HepG2 (cell line): ENCODE measurements around the gene GLCE. TPM values are rescaled to one million over a fixed set of nuclear protein-coding genes. Genes with fewer than 3 reads are reported as not detected.

Source experiments
- AFF4 ChIP-seq: sonication (generic); formaldehyde crosslinking; IDR thresholded peaks from 2 replicates; pipeline ENCODE4 v1.4.0; 2020; ENCODE audit warnings: missing genetic modification reagents
- HNF1A ChIP-seq, 2 experiments: sonication (generic) in 1 of 2; formaldehyde crosslinking in 1 of 2; IDR thresholded peaks; 2 replicates each; pipeline versions ENCODE4 v1.4.0 to v1.6.1; 2016 to 2020; ENCODE audit warnings: borderline replicate concordance in 1 of 2, low read depth in 1 of 2, mild to moderate bottlenecking in 1 of 2, missing genetic modification reagents in 1 of 2
- HOXA7 ChIP-seq: sonication (generic); formaldehyde crosslinking; IDR thresholded peaks from 2 replicates; pipeline ENCODE4 v1.8.1; 2022; ENCODE audit warnings: mild to moderate bottlenecking, missing genetic modification reagents, moderate library complexity
- PATZ1 ChIP-seq: sonication (generic); formaldehyde crosslinking; IDR thresholded peaks from 2 replicates; pipeline ENCODE4 v1.4.0; 2020; ENCODE audit warnings: missing genetic modification reagents
- RFXANK ChIP-seq: IDR thresholded peaks from 2 replicates; pipeline ENCODE4 v1.6.1; 2016
- ZNF136 ChIP-seq: sonication (generic); formaldehyde crosslinking; IDR thresholded peaks from 2 replicates; pipeline ENCODE4 v1.8.1; 2022; ENCODE audit warnings: low read depth, mild to moderate bottlenecking, moderate library complexity, missing genetic modification reagents
- ZNF331 ChIP-seq: sonication (generic); formaldehyde crosslinking; IDR thresholded peaks from 2 replicates; pipeline ENCODE4 v1.4.0; 2020; ENCODE audit warnings: missing genetic modification reagents
- ZNF367 ChIP-seq: sonication (generic); formaldehyde crosslinking; IDR thresholded peaks from 2 replicates; pipeline ENCODE4 v1.4.0; 2020; ENCODE audit warnings: missing genetic modification reagents, borderline replicate concordance
- ZNF550 ChIP-seq: sonication (generic); formaldehyde crosslinking; IDR thresholded peaks from 2 replicates; pipeline ENCODE4 v1.4.0; 2020; ENCODE audit warnings: mild to moderate bottlenecking, missing genetic modification reagents, borderline replicate concordance
- ZNF737 ChIP-seq: sonication (generic); formaldehyde crosslinking; IDR thresholded peaks from 2 replicates; pipeline ENCODE4 v1.5.0; 2020; ENCODE audit warnings: missing genetic modification reagents, mild to moderate bottlenecking, borderline replicate concordance
- ZNF784 ChIP-seq: sonication (generic); formaldehyde crosslinking; IDR thresholded peaks from 2 replicates; pipeline ENCODE4 v1.5.1; 2020; ENCODE audit warnings: missing genetic modification reagents, mild to moderate bottlenecking, borderline replicate concordance
- ZSCAN31 ChIP-seq: sonication (generic); formaldehyde crosslinking; IDR thresholded peaks from 2 replicates; pipeline ENCODE4 v1.5.0; 2020; ENCODE audit warnings: low read depth, mild to moderate bottlenecking, missing genetic modification reagents
- polyA plus RNA-seq, 8 experiments: library from polyadenylated mRNA; depleted of rRNA in 3 of 8; stranded (reverse) in 7 of 8; unstranded in 1 of 8; fragments of >200 nt; fragmentation: Illumina TruSeq in 4 of 8; extraction: Trizol in 4 of 8; gene quantifications; 2 replicates each; pipeline versions ENCODE4 v1.2.1 to v1.2.3, GENCODE V29; 2011 to 2016; ENCODE audit warnings: low read depth in 4 of 8, missing spikeins in 1 of 8, mixed read lengths in 1 of 8; ENCODE audit not compliant: insufficient read depth in 1 of 8
- total RNA-seq, 5 experiments: library from RNA; depleted of rRNA; stranded (reverse); fragments of >200 nt; fragmentation: Illumina TruSeq; extraction: Trizol; gene quantifications; 2 replicates each; pipeline ENCODE4 v1.2.3, GENCODE V29; 2016; ENCODE audit warnings: low read depth in 1 of 5
- TF ChIP-seq, protein P1 (sequence below): sonication (generic); formaldehyde crosslinking; IDR thresholded peaks from 2 replicates; pipeline ENCODE4 v1.8.1; 2023; ENCODE audit warnings: mild to moderate bottlenecking, inconsistent platforms, moderate library complexity, missing genetic modification reagents, borderline replicate concordance

Gene GLCE
- total and polyA plus RNA-seq, 2 of the 13 experiments (the other 11 are each of a cell fraction or from before 2014, with no cell fraction given), result 12.9 to 23.4 TPM

- TF ChIP-seq ZSCAN31 (CRISPR knock-in tag) (peak; percentile 77; the same call in 1 of the 2 replicates), PATZ1 (CRISPR knock-in tag) (no peak), HNF1A (IDR thresholded peaks at IDR 0.05; ENCODE audit: low read depth) (no peak), HNF1A (CRISPR knock-in tag; IDR thresholded peaks at IDR 0.05; ENCODE audit: borderline replicate concordance) (no peak; the same call in 1 of the 2 replicates), ZNF737 (CRISPR knock-in tag) (no peak), ZNF367 (no peak), ZNF331 (CRISPR knock-in tag) (peak; percentile 11; the same call in 1 of the 2 replicates), HOXA7 (no peak), AFF4 (CRISPR knock-in tag) (no peak), RFXANK (CRISPR knock-in tag) (no peak; the same call in 1 of the 2 replicates), ZNF784 (CRISPR knock-in tag) (no peak), ZNF550 (CRISPR knock-in tag) (no peak), ZNF136 (CRISPR knock-in tag) (no peak)
- TF ChIP-seq, protein P1, sequence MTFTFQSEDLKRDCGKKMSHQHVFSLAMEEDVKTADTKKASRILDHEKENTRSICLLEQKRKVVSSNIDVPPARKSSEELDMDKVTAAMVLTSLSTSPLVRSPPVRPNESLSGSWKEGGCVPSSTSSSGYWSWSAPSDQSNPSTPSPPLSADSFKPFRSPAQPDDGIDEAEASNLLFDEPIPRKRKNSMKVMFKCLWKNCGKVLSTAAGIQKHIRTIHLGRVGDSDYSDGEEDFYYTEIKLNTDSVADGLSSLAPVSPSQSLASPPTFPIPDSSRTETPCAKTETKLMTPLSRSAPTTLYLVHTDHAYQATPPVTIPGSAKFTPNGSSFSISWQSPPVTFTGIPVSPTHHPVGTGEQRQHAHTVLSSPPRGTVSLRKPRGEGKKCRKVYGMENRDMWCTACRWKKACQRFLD (CRISPR knock-in tag), result no peak
These were observed at the start of gene GLCE (continued) for GRCh38 chr15:69160141-69160993.
